Ovary (tissue), 3 donors: ENCODE results near the gene LAMTOR5.

ENCODE experiments used
- CTCF ChIP-seq, 3 donors: fragments of 450-650 bp in 2 of 3; fragments of 200-600 bp in 1 of 3; IDR thresholded peaks; one replicate each; pipeline versions ENCODE4 v1.5.1 to v1.8.0; 2016 to 2022; ENCODE audit warnings: antibody characterized with exemption in 3 of 3, mild to moderate bottlenecking in 1 of 3
- EP300 ChIP-seq: sonication (generic); formaldehyde crosslinking; IDR thresholded peaks from one replicate; pipeline ENCODE4 v1.6.1; 2017; ENCODE audit warnings: antibody characterized with exemption
- donor health status: DM: no; HTN: no; CAD: no.

GRCh38 chr1:110361856-110362255 lies 45.6 kb downstream of the LAMTOR5 start:
- TF ChIP-seq CTCF (IDR thresholded peaks at IDR 0.05) (no peak), EP300 (no peak)
